ENCODE results near the gene HACD2.

GRCh38 chr3:123593381-123593780 is 8.5 kb upstream of the HACD2 start:
- no peak for TF ChIP-seq EZH2 (IDR thresholded peaks at IDR 0.05; ENCODE audit: borderline replicate concordance, low read depth, low read length)
- no peak for TF ChIP-seq XRCC5 (IDR thresholded peaks at IDR 0.05; ENCODE audit: low read depth, low read length)
- TF ChIP-seq, protein P1, sequence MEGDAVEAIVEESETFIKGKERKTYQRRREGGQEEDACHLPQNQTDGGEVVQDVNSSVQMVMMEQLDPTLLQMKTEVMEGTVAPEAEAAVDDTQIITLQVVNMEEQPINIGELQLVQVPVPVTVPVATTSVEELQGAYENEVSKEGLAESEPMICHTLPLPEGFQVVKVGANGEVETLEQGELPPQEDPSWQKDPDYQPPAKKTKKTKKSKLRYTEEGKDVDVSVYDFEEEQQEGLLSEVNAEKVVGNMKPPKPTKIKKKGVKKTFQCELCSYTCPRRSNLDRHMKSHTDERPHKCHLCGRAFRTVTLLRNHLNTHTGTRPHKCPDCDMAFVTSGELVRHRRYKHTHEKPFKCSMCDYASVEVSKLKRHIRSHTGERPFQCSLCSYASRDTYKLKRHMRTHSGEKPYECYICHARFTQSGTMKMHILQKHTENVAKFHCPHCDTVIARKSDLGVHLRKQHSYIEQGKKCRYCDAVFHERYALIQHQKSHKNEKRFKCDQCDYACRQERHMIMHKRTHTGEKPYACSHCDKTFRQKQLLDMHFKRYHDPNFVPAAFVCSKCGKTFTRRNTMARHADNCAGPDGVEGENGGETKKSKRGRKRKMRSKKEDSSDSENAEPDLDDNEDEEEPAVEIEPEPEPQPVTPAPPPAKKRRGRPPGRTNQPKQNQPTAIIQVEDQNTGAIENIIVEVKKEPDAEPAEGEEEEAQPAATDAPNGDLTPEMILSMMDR (IDR thresholded peaks at IDR 0.05 in 2 of 3, conservative IDR thresholded peaks at IDR 0.05 in 1 of 3; ENCODE audit: insufficient read depth in 2 of 3, low read depth in 1 of 3, low read length in 3 of 3) = no peak
- no peak for TF ChIP-seq POLR2A (conservative IDR thresholded peaks at IDR 0.05)
- no peak for TF ChIP-seq DPF2 (IDR thresholded peaks at IDR 0.05)
- no peak for TF ChIP-seq NR4A1 (CRISPR knock-in tag; IDR thresholded peaks at IDR 0.05)
- TF ChIP-seq NR4A1 (tag; IDR thresholded peaks at IDR 0.05) = no peak
- TF ChIP-seq USF2 (CRISPR knock-in tag; IDR thresholded peaks at IDR 0.05) = no peak
- TF ChIP-seq CTBP1 (IDR thresholded peaks at IDR 0.05; ENCODE audit: borderline replicate concordance) = no peak
- no peak for TF ChIP-seq KDM5B (IDR thresholded peaks at IDR 0.05; ENCODE audit: insufficient replicate concordance, low read depth, low read length)
